Stimulated activated CD4-positive, alpha-beta T cell treated with anti-CD3 and anti-CD28 coated beads, Interleukin-4, amount 100 ng/mL, for 1 hour (primary cell): ENCODE data around the gene AP3B1.

Experiments
- DNase-seq: peaks from one replicate; pipeline ENCODE4 v3.0.0-alpha.2; 2020

The AP3B1 gene

DNA sequence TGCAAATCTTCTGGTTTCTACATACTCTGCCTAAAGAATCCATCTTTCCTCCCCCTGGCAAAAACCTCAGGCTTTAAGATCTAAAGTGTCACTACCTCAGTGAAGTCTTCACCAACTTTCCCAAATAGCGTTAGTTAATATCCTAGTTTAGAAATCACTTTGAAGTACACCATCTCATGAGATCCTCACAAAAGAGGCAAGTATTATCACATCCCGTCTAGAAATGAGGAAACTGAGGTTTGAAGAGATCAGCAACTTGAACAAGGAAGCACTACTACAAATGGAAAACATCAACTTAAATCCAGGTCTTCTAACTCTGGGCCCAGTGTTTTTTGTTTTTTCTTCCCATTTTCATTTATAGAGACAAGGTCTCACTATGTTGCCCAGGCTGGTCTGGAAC, 4.6 kb downstream of the AP3B1 start:
- DNase-seq, result no peak

DNA sequence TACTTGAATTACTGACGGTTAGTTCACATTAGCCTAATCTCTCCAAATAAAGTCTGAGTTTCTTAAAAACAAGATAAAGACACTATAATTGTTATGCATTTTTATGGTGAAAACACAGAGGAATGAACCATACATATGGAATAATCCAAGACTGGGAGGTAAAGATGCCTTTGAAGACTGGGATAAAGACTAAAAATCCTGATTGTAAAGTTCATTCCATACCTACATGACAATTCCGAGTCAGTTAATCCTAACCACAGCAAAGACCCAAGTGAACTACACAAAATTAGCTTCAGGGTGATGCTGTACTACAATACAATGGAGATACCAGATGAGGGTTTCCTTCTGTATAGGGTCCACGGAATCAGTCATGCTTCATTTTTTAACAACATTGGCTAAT, 6.3 kb downstream of the AP3B1 start:
- DNase-seq, result no peak

DNA sequence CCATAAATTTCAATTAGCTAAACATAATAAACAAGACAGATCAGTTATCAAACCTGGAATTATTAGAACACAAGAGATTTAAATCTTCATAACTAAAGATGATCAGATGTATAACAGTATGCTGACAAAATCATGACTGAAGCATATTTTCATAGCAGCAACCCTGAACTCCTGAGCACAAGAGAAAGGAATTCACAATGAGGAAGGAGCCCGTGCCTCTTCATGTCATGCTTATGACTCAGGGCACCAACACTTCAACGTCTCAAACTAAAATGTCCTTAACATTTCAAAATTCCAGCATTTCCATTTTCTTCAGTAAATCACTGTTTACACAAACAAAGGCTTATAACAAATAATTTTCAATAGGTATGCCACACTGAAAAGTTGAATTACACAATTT, 6.7 kb downstream of the AP3B1 start:
- no peak for DNase-seq

DNA sequence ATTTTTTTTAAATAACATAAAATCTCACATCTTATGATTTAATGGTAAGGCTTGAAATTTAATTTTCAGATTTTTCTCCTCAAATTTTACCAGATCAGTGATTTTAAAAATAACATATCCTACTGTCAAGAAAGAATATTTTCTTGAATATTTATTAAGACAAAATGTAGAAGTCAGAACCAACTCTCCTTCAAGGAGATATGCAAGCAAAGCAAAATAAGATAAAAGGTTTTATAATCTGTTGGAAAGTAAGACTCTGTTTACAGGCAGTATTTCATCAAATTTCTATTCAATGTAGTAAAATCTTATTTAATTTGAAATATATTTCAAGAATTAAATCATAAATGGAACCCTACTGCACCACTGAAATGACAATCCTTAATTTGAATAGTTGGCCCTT, 7.3 kb downstream of the AP3B1 start:
- DNase-seq, result no peak

DNA sequence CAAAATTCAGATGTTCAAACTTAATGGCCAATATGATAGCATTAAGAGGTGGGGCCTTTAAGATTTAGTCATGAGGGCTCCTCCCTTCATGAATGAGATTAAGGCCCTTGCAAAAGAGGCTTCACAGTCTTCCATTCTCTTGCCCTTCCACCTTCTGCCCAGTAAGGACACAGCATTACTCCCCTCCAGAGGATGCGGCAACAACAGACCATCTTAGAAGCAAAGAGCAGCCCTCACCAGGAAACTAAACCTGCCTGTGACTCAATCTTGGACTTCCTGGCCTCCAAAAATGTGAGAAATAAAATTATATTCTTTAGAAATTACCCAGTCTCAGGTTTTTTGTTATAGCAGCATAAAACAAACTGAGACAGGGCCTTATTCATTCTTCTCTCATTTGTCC, 8.2 kb downstream of the AP3B1 start:
- no peak for DNase-seq

DNA sequence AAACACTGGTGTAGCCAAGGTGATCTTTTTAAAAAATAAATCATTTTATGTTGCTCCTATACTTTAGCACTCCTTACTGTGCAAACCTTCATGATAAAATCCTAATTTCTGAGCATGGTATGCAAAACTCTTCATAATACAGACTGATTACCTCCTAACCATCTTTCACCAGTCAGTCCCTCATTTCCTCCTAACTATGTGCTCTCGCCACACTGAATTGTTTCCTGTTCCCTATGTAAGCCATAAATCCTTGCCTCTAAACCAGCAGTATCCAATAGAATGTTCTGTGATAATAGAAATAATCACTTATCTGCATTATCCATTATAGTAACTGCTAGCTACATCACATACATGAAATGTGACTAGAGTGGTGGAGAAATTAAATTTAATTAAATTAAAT, 10.7 kb downstream of the AP3B1 start:
- no peak for DNase-seq

DNA sequence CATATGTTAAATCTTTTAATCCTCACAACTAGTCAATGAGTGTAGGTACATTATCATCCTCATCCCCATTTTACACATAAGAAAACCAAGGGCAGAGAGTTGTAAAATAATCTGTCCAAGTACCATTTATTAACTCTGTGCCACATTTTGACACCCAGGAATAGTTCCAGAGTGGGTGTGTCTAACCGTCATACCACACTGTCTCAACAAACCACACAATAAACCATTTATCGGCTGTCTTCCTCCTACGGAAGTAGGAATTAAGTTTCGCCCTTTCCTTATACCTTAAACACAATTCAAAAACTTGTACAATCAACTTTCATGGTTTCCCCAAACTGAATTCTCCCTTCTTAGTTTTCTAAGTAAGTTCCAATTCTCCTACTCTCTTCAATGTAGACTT, 11.4 kb downstream of the AP3B1 start:
- no peak for DNase-seq

DNA sequence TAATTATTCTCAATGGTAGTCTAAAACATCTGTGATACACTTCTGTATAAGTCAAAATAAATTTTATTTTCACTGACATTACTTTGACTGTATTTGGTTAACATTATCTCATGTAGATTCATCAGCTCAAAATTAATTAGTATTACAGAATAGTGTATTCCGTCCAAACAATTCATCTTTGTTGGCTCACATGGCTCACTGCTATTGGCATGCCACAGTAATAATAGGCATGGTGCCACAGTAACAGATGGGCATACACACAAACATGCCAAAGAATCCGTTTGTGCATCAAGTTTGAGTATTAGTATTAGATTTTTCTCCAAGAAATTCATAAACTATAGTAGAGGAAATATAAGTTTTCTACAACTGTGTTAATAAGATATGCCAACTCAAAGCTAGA, 14.2 kb downstream of the AP3B1 start:
- DNase-seq, result no peak

DNA sequence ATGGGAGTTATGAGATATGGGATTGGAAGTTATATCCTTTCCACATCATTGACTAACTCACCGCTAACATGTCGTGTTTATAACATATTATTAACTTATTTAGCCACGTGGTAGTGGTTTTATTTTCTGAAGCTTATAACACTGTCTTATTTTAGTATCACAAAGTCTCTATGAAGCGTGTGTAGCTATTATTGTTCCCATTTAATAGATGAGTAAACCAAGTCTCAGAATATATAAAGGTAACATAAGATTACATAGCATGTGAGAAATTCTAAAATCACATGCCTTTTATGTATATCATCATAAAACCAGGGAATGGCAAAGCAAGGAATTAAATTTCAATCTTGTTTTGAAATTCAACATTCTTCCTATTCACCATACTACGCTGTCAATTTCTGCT, 15.3 kb downstream of the AP3B1 start:
- DNase-seq, result no peak

DNA sequence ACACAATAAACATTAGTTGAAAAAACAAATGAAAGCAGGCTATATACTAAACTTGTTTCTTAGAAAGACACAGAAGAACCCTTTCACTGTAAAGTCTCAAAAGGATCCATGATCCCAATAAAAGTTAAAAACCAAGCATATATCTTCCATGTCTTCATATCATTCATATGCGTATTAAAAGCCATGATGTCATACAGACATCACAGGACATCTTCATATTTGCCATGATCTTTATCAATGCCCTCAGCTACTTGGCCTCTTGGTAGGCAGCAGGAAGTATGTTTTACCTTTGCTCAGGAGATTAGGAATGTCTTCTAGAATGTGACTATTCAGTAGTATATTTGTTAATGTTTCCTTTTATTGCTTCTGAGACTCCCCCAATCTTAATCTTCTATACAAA, 16.8 kb downstream of the AP3B1 start:
- no peak for DNase-seq

DNA sequence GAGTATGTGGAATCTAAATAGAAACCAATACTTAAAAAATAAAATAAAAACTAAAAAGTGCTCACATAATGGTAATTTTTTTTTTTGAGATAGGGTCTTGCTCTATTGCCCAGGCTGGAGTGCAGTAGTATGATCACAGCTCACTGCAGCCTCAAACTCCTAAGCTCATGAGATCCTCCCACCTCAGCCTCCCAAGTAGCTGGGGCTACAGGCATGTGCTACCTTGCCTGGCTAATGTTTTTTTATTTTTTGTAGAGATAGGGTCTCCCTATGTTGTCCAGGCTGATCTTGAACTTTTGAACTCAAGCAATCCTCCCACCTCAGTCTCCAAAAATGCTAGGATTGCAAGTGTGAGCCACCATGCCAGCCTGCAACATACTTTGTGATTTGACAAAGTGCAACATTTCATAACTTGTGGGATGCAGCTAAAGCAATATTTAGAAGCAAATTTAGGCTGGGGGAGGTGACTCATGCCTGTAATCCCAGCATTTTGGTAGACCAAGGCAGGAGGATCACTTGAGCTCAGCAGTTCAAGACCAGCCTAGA, 18.4 kb downstream of the AP3B1 start:
- no peak for DNase-seq

DNA sequence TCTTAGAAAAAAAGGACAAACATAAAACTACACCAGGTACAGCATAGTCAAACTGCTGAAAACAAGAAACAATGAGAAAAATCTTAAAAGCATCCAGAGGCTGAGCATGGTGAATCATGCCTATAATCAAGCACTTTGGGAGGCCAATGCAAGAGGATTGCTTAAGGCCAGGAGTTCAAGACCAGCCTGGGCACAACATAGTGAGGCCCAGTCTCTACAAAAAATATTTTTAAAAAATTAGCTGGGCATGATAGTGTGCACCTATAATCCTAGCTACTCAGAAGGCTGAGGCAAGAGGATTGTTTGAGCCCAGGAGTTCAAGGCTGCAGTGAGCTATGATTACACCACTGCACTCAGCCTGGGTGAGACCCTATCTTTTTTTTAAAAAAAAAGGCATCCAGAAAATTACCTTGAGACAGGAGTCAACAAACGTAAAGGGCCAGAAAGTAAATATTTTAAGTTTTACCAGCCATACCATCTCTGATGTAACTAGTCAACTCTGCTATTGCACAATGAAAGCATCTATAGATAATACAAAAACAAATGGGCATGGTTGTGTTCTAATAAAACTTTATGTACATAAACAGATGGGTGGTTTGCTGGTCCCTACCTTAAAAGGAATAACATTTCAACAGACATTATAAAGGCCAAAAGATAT, 19.8 kb downstream of the AP3B1 start:
- DNase-seq, result no peak

DNA sequence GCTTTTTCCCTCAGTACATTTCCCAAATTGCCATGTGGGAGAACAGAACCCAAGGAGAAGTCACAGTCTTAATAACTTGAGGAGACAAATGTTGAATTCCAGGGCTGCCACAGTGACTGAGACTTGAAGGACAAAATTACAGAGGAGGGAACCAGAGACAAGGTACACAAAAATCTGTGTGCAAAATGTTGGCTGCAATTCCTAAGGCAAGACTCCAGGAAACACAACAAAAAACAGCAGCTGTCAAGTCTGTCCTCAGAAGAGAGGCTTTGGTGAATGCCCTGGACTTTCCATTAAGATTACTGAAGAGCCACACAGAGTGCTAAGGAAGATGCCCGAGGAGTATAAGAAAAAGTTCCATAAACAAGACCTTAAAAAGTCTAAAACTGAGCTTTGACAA, 21.1 kb downstream of the AP3B1 start:
- DNase-seq, result no peak

DNA sequence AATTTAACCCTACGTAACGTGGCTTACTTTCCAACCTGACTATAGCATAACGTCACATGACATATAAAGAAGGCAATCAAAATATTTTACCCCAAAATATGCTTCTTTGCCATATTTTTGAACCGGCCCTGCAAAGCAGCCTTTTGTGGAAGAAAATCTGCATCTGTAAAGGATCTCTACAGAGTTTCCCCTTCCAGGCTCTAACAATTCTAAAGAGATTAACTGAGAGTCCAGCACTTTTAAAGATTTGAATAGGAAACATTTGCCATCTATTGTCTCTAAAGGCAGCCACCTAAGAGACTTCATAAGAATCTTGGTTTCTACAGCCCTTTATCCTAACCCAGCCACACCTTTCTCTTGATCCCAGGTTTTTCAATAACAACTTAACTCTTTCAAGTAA, 22.7 kb downstream of the AP3B1 start:
- no peak for DNase-seq

DNA sequence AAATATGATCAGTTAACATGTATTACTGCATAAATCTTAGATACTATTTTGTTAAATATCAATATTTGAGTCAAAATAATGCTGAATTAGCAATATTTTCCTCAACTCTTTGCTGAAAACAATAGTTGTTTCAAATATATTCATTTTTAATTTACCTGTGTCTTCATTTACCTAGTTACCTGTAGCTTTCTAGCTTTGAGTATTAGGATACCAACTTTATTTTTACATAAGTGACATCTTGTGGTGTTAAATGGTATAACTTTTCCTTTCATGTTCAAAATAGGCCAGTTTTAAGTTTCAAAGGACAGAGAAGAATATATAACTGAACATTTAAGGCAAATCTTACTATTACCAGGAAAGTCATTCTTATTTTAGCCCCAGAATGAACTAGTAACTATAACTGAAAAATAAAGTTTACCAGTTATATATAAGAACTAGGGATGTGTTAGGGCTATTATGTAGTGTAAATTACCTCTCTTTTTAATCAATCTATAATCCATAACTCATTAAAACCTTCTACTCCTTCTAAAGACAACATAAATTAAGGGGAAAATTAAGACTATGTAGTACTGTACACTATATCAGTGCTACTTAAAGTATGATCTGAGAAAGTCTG, 25.3 kb downstream of the AP3B1 start:
- no peak for DNase-seq

DNA sequence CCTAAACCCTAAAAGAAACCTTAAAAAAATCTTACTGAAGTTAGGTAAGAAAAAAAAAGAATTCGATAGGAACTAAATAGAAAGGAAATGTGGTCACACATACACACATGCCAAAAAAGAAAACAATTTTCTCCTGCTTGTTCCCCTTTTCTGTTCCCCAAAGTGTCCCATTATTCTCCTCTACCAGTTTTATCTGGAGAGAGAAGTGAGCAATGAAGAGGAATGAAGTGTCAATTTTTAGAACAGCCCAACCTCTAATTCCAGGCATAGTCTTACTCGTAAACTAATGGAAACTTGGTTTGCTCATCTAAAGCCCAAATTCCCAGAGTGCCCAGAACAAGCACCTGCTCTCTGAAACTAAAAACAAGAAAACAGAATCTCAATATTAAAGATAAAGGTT, 26.1 kb downstream of the AP3B1 start:
- DNase-seq, result no peak

DNA sequence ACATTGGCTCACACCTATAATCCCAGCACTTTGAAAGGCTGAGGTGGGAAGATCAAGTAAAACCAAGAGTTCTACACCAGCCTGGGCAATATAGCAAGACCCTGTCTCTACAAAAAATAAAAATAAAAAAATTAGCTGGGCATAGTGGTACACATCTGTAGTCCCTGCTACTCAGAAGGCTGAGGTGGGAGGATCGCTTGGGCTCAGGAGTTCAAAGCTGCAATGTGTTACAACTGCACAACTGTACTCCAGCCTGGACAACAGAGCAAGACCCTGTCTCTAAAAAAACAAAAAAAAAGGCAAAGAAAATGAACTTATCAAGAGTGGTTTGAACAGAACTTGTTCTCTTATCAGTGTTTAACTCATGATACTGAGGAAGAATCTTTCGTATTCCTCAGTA, 29.3 kb downstream of the AP3B1 start:
- DNase-seq, result no peak

DNA sequence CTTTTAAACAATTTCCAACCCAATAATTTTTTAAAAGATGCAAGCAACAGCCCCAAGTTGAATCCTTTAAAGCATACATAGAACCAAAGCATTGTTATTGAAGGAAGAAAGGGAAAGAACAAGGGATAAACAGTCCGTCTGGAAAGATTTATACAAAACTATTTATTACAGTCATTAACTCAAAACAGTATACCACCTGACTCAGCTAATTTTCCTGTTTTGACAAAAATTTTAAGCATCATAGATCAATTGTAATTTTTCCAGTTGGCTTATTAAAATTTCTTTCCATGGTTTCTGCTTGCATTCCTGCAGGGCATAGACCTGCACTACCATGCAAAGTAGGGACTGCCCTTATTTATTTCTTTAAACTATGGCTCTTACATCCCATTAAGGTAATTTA, 29.9 kb downstream of the AP3B1 start:
- DNase-seq, result no peak

DNA sequence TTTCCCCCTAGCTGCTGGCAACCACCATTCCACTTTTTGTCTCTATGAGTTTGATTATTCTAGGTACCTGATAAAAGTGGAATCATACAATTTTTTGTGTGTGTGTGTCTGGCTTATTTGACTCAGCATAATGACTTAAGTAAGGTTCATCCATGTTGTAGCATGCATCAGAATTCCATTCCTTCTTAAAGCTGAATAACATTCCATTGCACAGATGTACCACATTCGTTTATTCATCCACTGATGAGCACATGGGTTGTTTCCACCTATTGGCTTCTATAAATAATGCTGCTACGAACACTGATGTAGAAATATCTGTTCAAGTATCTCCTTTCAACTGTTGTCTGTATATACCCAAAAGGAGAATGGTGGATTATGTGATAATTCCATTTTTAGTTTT, 33.7 kb downstream of the AP3B1 start:
- DNase-seq, result no peak

DNA sequence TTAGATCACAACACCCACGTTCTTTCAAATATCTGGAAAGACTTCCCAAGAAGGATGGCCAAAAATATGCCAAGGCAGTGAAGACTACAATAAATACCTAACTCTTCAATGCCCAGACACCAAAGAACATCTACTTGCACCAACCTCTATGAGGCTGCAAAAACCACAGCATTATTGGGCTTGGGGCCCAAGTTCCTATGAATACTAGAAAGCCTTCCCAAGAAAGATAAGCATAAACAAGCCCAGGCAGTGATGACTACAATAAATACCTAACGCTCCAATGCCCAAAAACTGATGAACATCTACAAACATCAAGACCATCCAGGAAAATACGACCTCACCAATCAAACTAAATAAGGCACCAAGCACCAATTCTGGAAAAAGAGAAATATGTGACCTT, 41.3 kb downstream of the AP3B1 start:
- DNase-seq, result no peak

DNA sequence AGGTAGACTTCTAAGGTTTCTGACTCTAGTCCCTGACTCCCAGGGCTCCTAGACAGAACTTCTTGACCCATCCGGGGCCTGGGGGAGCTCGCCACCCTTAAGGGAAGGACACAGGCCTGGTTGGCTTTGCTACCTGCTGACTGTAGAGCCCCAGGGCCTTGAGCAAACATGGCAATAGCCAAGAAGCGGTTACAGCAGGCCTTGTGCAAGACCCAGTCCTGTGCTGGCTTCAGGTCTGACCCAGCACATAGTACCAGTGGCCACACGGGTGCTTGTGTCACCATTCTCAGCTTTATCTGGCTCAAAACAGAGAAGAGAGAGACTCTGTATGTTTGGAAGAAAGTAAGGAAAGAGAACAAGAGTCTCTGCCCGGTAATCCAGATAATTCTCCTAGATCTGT, 41.8 kb downstream of the AP3B1 start:
- DNase-seq, result no peak

DNA sequence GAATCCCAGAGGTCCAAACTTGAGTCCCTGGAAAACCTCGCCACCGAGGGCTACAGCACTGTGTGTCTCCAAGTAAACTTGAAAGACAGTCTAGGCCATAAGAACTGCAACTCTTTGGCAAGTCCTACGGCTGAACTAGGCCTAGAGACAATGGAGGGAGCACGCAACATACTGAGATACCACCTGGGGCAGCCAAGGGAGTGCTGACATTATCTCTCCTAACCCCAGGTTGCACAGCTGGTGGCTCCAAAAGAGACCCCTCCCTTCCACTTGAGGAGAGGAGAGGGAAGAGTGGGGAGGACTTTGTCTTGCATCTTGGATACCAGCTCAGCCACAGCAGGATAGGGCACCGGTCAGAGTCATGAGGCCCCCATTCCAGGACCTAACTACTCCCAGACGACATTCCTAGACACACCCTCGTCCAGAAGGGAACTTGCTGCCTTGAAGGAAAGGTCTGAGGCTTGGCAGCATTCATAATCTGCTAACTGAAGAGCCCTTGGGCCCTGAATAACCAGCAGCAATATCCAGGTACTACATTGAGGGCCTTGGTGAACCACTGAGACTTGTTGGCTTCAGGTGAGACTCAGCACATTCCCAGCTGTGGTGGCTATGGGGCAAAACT, 42.7 kb downstream of the AP3B1 start:
- no peak for DNase-seq

DNA sequence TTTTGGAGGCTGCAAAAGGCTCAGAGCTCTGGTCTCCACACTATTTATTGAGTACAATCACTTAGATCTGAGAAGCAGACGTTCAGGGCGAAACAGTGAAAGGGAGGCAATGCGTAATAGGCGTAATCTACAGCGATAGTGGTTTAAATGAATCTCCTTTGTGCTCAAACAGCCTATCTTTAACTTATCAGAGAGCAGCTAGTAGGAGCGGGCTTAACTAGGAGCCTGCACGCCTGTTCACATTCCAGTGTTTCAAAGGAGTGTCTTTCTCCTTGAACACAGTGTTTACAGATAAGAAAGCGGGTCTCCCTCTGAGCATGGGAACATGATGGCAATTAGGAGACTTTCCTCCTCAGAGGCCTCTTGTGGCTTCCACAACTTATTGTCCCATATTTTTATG, 49.4 kb downstream of the AP3B1 start:
- DNase-seq, result no peak

DNA sequence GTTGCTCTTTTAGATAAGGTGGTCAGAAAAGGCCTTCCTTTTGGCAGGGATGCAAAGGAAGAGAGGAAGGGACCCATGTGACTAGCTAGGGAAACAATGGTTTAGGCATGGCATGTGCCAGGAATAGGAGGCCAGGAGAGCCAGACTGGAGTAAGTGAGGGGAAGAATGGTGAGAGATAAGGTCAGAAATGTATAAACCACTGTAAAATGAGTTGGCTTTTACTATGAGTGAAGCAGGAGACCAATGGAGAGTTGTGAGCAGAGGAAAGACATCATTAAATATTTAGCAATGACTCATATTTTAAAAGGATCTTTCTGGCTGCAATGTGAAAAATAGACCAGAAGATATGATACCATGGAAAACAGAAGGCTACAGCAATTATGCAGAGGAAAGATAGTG, 50.9 kb downstream of the AP3B1 start:
- no peak for DNase-seq

DNA sequence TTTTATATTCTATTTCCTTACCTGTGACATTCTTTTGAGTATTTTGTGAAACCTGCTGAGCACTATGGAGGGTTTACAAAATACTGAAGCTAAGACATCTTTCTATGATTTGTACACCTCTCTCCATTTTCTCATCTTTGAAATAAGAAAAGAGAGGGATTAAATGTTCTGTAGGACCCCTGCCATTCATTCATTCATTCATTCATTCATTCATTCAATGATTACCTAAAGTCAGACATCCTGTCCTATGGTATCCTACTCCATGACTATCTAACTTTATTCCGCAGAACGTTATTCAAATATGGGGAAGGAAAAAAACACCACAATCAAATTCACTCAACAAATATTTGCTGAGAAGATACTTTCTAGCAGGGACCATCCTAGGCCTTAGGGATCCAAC, 51.4 kb downstream of the AP3B1 start:
- no peak for DNase-seq
